Bronchial epithelial cell (primary cell): ENCODE results near the gene SLC27A1. TPM values are rescaled to one million over a fixed set of nuclear protein-coding genes. Genes with fewer than 3 reads are reported as not detected.

Experiments used
- DNase-seq: peaks from one replicate; pipeline ENCODE4 v3.0.0-alpha.2; 2010; ENCODE audit warnings: low read depth
- FAIRE-seq: peaks from 2 replicates; lab custom pipeline; 2011; peaks lifted over from hg19 to GRCh38; lab: Jason Lieb, UNC
- H3K27me3 ChIP-seq: 2 replicates; pipeline ENCODE4 v1.5.1; 2011; ENCODE audit warnings: low read length; ENCODE audit not compliant: control insufficient read depth, insufficient read depth
- H3K36me3 ChIP-seq: 2 replicates; pipeline ENCODE4 v1.5.1; 2011; ENCODE audit warnings: low read length; ENCODE audit not compliant: control insufficient read depth, insufficient read depth
- H3K4me3 ChIP-seq: 2 replicates; pipeline ENCODE4 v1.5.1; 2011; ENCODE audit warnings: mild to moderate bottlenecking, low read depth, low read length, control low read depth
- CTCF ChIP-seq: IDR thresholded peaks from 2 replicates; pipeline ENCODE4 v1.5.1; 2011; ENCODE audit warnings: mild to moderate bottlenecking, moderate library complexity, low read length, control low read depth, inconsistent platforms; ENCODE audit not compliant: insufficient read depth, severe bottlenecking
- total RNA-seq: library from RNA; depleted of rRNA; stranded (reverse); fragments of >200 nt; gene quantifications from 2 replicates; pipeline ENCODE4 v1.2.1, GENCODE V29; 2014

The SLC27A1 gene
- total RNA-seq, 1 donor from 2014 or later = 7.9 TPM

GRCh38 chr19:17536955-17537354 is 66.6 kb downstream of the SLC27A1 start:
- FAIRE-seq = no peak
- TF ChIP-seq CTCF = no peak
- Histone ChIP-seq H3K27me3 (peaks cover 2% of the 10 kb centered on the region), H3K4me3 (no peak overlapping the region), H3K36me3 (no peaks in the 10 kb centered on the region)
- DNase-seq = no peak

GRCh38 chr19:17538684-17539237 is 68.4 kb downstream of the SLC27A1 start:
- Histone ChIP-seq H3K36me3 (no peaks in the 10 kb centered on the region), H3K4me3 (peak overlapping the region; percentile 36), H3K27me3 (peaks cover 2% of the 10 kb centered on the region)
- FAIRE-seq (no peak), DNase-seq (no peak)
- TF ChIP-seq CTCF = no peak

GRCh38 chr19:17539238-17540117 is 69.2 kb downstream of the SLC27A1 start:
- peak; percentile 80 for DNase-seq
- no peak for FAIRE-seq
- Histone ChIP-seq H3K27me3 (peaks cover 2% of the 10 kb centered on the region), H3K4me3 (peak overlapping the region; percentile 36), H3K36me3 (no peaks in the 10 kb centered on the region)
- TF ChIP-seq CTCF = peak; percentile 24

- no peak overlapping the region for H3K4me3 ChIP-seq
- DNase-seq (no peak), FAIRE-seq (no peak)
- peaks cover 2% of the 10 kb centered on the region for H3K27me3 ChIP-seq
- TF ChIP-seq CTCF = no peak
- H3K36me3 ChIP-seq = no peaks in the 10 kb centered on the region
Observed at GRCh38 chr19:17540174-17540573, 69.8 kb downstream of the SLC27A1 start.

- H3K4me3 ChIP-seq = no peak overlapping the region
- peaks cover 2% of the 10 kb centered on the region for H3K27me3 ChIP-seq
- DNase-seq (no peak), FAIRE-seq (no peak)
- no peak for TF ChIP-seq CTCF
- H3K36me3 ChIP-seq = no peaks in the 10 kb centered on the region
Observed at GRCh38 chr19:17541184-17541759, 70.9 kb downstream of the SLC27A1 start.
